GM21576 (cell line): ENCODE measurements around the gene ARHGEF16.

Source experiments
- ATAC-seq: cut with Tn5 transposase; IDR thresholded peaks from one replicate; pipeline ENCODE4 v1.9.1; 2021; ENCODE audit warnings: mild to moderate bottlenecking, moderate library complexity; ENCODE audit not compliant: unreplicated experiment

The ARHGEF16 gene

GRCh38 chr1:3515272-3515671 is 60.8 kb downstream of the ARHGEF16 start:
- no peak for ATAC-seq

GRCh38 chr1:3515774-3516480 is 61.5 kb downstream of the ARHGEF16 start:
- no peak for ATAC-seq

DNA sequence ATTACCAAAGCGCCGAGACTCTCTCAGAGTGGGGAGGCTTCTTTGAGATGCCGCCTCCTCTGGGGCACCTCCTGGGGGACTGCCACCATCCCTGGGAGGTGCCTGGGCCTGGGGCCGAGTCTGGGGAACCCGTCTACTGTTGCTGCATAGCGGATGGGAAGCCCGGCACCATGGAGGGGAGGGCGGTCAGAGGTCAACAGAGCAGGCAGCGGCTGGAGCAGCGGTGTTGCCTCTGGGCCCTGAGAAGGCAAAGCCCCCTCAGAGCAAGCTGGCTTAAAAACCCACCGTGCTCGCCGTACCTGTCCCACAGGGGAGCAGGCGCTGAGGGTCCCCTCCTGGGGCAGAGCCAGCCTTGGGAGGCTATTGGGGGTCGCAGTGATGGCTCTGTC is 62.0 kb downstream of the ARHGEF16 start:
- ATAC-seq = no peak

- no peak for ATAC-seq
Measured at GRCh38 chr1:3516911-3517675, 62.6 kb downstream of the ARHGEF16 start.

GRCh38 chr1:3518256-3518655 is 63.8 kb downstream of the ARHGEF16 start:
- no peak for ATAC-seq

- ATAC-seq = no peak
Measured at GRCh38 chr1:3518756-3519155, 64.3 kb downstream of the ARHGEF16 start.

DNA sequence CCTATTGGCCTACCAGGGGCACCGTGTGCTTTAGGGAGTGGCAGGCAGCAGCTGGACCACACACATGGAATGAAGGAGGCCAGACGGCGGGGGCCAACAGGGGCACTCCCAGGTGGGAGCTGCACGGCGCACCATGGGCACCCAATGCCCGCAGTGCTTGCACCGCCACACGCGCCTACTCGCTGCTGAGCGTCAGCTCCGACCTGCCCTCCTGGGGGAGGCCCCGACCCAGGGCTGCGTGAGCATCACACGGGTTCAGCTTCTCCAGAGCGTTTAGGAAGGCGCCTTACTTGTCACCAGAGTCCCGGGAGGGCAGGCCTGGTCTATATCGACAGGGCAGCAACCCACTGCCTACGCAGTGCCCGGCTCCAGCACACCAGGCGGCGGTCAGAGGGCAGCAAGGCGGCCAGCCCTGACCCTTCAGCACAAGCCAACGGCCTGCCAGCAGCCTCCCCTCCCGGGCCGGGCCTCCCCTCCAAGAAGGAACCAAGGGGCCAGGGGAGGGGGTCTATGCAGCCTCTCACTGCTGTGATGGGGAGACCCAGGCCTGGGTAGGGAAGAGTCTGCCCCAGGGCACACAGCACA is 64.9 kb downstream of the ARHGEF16 start:
- ATAC-seq = no peak

- no peak for ATAC-seq
Measured at GRCh38 chr1:3520419-3521378, 66.2 kb downstream of the ARHGEF16 start.

GRCh38 chr1:3521426-3521825 is 67.0 kb downstream of the ARHGEF16 start:
- ATAC-seq = no peak

DNA sequence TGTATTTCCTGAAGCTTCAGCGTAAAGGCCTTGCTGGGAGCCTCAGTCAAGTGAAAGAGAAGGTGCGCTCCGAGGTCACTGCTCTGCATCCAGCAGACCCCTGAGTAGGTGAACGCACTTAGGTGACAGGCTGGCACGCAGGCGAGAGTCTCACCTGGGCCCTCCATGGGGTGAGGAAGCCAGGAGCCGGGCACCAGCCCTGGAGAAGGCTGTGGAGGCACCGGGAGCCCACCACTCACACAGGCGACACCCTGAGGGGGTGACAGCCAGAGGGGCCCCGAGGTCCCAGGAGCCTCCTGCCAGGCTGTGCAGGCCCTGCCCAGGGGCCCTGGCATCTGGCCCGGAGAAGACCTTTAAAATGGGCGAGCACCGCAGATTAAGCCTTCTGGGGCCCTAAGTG is 67.6 kb downstream of the ARHGEF16 start:
- ATAC-seq = no peak

GRCh38 chr1:3522564-3523265 is 68.2 kb downstream of the ARHGEF16 start:
- ATAC-seq = no peak

- no peak for ATAC-seq
Measured at GRCh38 chr1:3523980-3524379, 69.5 kb downstream of the ARHGEF16 start.

GRCh38 chr1:3524556-3525203 is 70.2 kb downstream of the ARHGEF16 start:
- no peak for ATAC-seq

DNA sequence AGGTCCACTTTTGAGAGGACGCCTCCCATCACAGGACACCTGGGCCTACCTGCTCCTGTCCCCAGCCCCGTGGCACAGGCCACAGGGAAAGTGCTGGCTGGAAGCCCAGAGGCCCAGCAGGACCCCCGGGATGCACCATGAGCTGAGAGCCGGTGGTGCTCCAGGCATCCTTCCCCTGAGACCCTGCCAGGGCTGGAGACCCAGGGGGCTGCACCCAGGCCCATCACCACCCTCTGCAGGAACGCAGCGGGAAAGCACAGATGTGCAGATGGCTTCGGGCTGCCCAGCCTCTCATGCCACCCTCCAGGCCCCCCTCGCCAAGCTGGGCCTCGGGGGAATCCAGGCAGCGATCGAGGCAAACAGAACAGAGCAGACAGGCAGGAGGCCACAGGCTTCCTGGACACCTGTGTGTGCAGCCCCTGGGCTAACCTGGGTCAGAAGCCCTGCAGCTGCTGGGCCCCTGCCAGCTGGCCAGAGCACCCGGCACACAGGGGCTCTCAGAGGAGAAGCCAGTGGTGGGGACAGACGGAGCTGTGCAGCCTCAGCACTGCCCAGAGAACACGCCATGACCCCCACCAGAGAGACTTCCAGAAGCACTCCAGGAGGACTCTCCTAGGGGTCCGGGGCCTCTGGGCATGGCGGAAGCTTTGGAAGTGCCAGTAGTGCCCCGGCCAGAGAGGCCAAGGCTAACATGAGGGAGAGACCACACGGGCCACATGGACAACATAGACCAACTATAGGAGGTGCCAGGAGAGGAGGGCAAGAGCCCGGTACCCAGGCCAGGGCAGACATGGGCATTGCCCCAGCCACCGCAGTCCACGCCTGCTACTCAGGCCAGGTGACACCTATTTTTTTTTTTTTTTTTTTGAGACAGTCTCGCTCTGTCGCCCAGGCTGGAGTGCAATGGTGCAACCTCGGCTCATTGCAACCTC is 71.4 kb downstream of the ARHGEF16 start:
- no peak for ATAC-seq

GRCh38 chr1:3527774-3528173 is 73.3 kb downstream of the ARHGEF16 start:
- ATAC-seq = no peak

DNA sequence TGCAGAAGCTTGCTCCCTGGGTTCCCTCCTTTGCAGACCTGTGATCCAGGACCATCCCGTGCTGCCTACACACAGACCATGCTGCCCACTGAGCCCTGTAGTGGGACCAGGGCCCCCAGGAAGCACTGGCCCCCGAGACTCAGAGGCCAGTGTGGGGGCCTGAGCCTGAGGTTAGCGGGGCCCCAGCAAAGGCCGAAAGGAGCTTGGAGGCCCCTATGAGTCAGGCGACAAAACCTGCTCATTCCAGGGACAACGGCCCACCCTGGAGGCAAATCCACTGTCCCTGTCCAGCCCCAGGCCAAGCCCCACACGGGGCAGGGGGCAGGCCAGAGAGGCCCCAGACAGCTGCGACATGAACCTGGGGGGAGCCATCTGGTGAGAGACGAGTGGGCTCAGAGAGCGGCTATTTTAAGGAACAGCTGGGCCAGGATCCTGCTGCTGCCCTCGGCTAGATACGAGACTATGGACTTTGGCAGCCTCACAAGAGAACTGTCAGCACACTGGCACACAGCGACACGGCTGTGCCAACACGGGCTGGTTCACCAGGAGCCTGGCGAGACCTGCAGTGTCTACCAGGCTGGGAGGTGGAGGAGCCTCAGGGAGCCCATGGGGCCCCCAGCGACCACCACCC is 74.7 kb downstream of the ARHGEF16 start:
- ATAC-seq = no peak

GRCh38 chr1:3530086-3530925 is 75.8 kb downstream of the ARHGEF16 start:
- ATAC-seq = no peak
